Neural progenitor cell (in vitro differentiated cells): ENCODE measurements around the gene VAPB.

ENCODE experiments used
- EZH2 ChIP-seq: fragments of 200-600 bp; sonication (generic); IDR thresholded peaks from 2 replicates; pipeline ENCODE4 v1.6.1; 2017; ENCODE audit warnings: antibody characterized with exemption, mild to moderate bottlenecking, moderate library complexity
- TF ChIP-seq, protein P1 (sequence below): fragments of 200-600 bp; sonication (generic); IDR thresholded peaks from 2 replicates; pipeline ENCODE4 v1.5.1; 2017; ENCODE audit warnings: antibody characterized with exemption, mild to moderate bottlenecking

DNA sequence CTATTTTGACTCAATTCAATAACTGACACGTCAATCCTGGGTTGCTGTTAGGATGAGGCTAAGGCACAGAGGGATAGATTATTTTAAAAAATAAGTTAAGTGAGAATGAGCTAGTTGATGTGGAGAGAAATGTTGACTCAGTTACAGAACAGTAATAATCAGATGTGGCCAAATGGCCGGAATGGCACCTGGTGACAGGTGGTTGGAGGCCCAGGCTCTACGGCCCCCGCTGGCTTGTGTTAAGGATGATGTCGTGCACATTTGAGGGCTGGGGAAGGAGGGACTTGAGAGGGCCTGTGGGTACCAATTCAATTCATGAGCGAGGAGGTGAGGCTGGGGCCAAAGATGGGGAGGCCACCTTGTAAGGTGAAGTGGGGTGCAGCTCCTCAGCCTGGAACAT is 94.4 kb downstream of the VAPB start:
- TF ChIP-seq EZH2: no peak
- TF ChIP-seq, protein P1, sequence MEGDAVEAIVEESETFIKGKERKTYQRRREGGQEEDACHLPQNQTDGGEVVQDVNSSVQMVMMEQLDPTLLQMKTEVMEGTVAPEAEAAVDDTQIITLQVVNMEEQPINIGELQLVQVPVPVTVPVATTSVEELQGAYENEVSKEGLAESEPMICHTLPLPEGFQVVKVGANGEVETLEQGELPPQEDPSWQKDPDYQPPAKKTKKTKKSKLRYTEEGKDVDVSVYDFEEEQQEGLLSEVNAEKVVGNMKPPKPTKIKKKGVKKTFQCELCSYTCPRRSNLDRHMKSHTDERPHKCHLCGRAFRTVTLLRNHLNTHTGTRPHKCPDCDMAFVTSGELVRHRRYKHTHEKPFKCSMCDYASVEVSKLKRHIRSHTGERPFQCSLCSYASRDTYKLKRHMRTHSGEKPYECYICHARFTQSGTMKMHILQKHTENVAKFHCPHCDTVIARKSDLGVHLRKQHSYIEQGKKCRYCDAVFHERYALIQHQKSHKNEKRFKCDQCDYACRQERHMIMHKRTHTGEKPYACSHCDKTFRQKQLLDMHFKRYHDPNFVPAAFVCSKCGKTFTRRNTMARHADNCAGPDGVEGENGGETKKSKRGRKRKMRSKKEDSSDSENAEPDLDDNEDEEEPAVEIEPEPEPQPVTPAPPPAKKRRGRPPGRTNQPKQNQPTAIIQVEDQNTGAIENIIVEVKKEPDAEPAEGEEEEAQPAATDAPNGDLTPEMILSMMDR: no peak
